Heart left ventricle (tissue), 16 donors: Measurements from ENCODE around the gene CXXC1. TPM values are rescaled to one million over a fixed set of nuclear protein-coding genes. Genes with fewer than 3 reads are reported as not detected.
A peak's percentile ranks its signal among the peaks of the same experiment; 100 is the strongest.

ENCODE experiments used
- ATAC-seq, 4 donors: fragments of 200-7000 bp; cut with Tn5 transposase; one replicate each; pipeline ENCODE4 v1.9.1; 2020 to 2022; ENCODE audit warnings: moderate library complexity in 4 of 4, mild to moderate bottlenecking in 3 of 4, moderate number of reproducible peaks in 1 of 4
- DNase-seq, 5 donors: peaks; one replicate each; pipeline ENCODE4 v3.0.0-alpha.2; 2020
- H3K27ac ChIP-seq, 12 donors: fragments of 200-600 bp; sonication (generic) in 4 of 12; one replicate each; pipeline versions ENCODE4 v1.5.0 to v1.8.0; 2016 to 2022; ENCODE audit warnings: mild to moderate bottlenecking in 2 of 12
- H3K27me3 ChIP-seq, 9 donors: fragments of 200-600 bp; sonication (generic) in 2 of 9; one replicate each; pipeline versions ENCODE4 v1.5.1 to v1.8.0; 2016 to 2022; ENCODE audit warnings: mild to moderate bottlenecking in 3 of 9
- H3K36me3 ChIP-seq, 9 donors: fragments of 200-600 bp; sonication (generic) in 2 of 9; one replicate each; pipeline versions ENCODE4 v1.5.0 to v1.8.0; 2018 to 2022; ENCODE audit warnings: mild to moderate bottlenecking in 2 of 9
- H3K4me1 ChIP-seq, 12 donors: fragments of 200-600 bp; sonication (generic) in 4 of 12; one replicate each; pipeline versions ENCODE4 v1.5.0 to v1.8.0; 2016 to 2022; ENCODE audit warnings: mild to moderate bottlenecking in 3 of 12
- H3K4me3 ChIP-seq, 12 donors: fragments of 200-600 bp; sonication (generic) in 4 of 12; one replicate each; pipeline versions ENCODE4 v1.5.0 to v1.8.0; 2017 to 2022; ENCODE audit warnings: mild to moderate bottlenecking in 9 of 12, moderate library complexity in 4 of 12
- H3K9me3 ChIP-seq, 12 donors: fragments of 200-600 bp; sonication (generic) in 4 of 12; one replicate each; pipeline versions ENCODE4 v1.5.0 to v1.8.0; 2016 to 2022; ENCODE audit warnings: mild to moderate bottlenecking in 1 of 12
- POLR2A ChIP-seq, 2 donors: fragments of 450-650 bp; IDR thresholded peaks; one replicate each; pipeline ENCODE4 v1.6.1; 2017; ENCODE audit warnings: antibody characterized with exemption in 2 of 2, mild to moderate bottlenecking in 2 of 2, moderate library complexity in 2 of 2
- WGBS, 4 donors: extraction: QIAGEN DNeasy Blood & Tissue Kit in 2 of 4; methylation state at CpG; one replicate each; pipeline versions ENCODE4 v1.1.5 to v1.1.7; 2013 to 2018; 5-methylcytosine and 5-hydroxymethylcytosine counted together
- intact Hi-C, 10 donors: fragments of 100-400 bp; cut with DNase I; formaldehyde crosslinking; loops; one replicate each; pipeline versions ENCODE4 v1.11.1 to v1.14.2; 2022
- polyA plus RNA-seq, 2 donors: library from polyadenylated mRNA; stranded (reverse); fragments of 200-250 nt; gene quantifications; one replicate each; pipeline ENCODE4 v1.2.3, GENCODE V29; 2013
- total RNA-seq, 9 donors: library from RNA; depleted of rRNA in 2 of 9; stranded (reverse); fragments of >200 nt in 2 of 9; fragmentation: NEBNext Ultra II Directional in 3 of 9; extraction: Animal tissue kit (Norgen Biotek cat#: 25700) in 3 of 9; gene quantifications; one replicate each; pipeline versions ENCODE4 v1.1.0 to v1.2.4, GENCODE V29; 2016 to 2023
- TF ChIP-seq, protein P1 (sequence below), 12 donors: fragments of 200-600 bp; sonication (generic) in 4 of 12; IDR thresholded peaks; one replicate each; pipeline versions ENCODE4 v1.5.0 to v1.8.0; 2018 to 2022; ENCODE audit warnings: antibody characterized with exemption in 12 of 12, mild to moderate bottlenecking in 5 of 12
- donor health status: ischemic (EF 13 %, LVEDD 7.1; RV severe dilation, severe dysfunction).
- donor health status: healthy with polysubstance abuse.
- donor health status: DM: no; HTN: yes; CAD: no.
- donor health status: DM: no; HTN: no; CAD: no.
- donor health status: ischemic (EF 25% LVEDD 6.9; RV normal size, moderate dysfunction).
- donor health status: ischemic (EF 25% LVEDD 5.7; RV mildly dilated, moderate dysfunction).
- donor health status: healthy.
- donor health status: DM: yes; HTN: yes; CAD: no.
- donor health status: ischemic (EF 35%, LVEDD 5.7; RV mildly dilated, moderate dysfunction).
- donor health status: nonischemic (EF 11% LVEDD 7.7; RV severe dilation, severe dysfunction).
- donor health status: DM: yes; HTN: yes; CAD: no.
- donor health status: PGD.
- donor health status: ischemic (EF 29% LVEDD 5.4; RV normal size, mild dysfunction).
- donor health status: nonischemic (EF 23%, LVEDD 6.1; RV moderate dilation, normal function).

CXXC1 gene
- total and polyA plus RNA-seq, 11 donors, result 18.3 to 39.5 (median 34.5) TPM

GRCh38 chr18:50307738-50308470, 20.4 kb upstream of the CXXC1 start:
- DNase-seq (peak; percentile 90 to 95 (median 92)), ATAC-seq (peak; percentile 97 to 99 (median 98))
- intact Hi-C loops, result no loop called here
- Histone ChIP-seq H3K9me3 (peaks cover 0 to 6% (median 0%) of the 10 kb centered on the region in 12 donors), H3K4me1 (peaks cover 0 to 18% (median 8%) of the 10 kb centered on the region in 12 donors), H3K36me3 (no peaks in the 10 kb centered on the region), H3K27me3 (peaks cover 0 to 20% (median 0%) of the 10 kb centered on the region in 9 donors), H3K27ac (peak overlapping the region in 2 of 12 donors; percentile 15 to 77), H3K4me3 (peak overlapping the region; percentile 0 to 61 (median 50))
- TF ChIP-seq, protein P1, sequence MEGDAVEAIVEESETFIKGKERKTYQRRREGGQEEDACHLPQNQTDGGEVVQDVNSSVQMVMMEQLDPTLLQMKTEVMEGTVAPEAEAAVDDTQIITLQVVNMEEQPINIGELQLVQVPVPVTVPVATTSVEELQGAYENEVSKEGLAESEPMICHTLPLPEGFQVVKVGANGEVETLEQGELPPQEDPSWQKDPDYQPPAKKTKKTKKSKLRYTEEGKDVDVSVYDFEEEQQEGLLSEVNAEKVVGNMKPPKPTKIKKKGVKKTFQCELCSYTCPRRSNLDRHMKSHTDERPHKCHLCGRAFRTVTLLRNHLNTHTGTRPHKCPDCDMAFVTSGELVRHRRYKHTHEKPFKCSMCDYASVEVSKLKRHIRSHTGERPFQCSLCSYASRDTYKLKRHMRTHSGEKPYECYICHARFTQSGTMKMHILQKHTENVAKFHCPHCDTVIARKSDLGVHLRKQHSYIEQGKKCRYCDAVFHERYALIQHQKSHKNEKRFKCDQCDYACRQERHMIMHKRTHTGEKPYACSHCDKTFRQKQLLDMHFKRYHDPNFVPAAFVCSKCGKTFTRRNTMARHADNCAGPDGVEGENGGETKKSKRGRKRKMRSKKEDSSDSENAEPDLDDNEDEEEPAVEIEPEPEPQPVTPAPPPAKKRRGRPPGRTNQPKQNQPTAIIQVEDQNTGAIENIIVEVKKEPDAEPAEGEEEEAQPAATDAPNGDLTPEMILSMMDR (IDR thresholded peaks at IDR 0.05), result no peak
- TF ChIP-seq POLR2A (IDR thresholded peaks at IDR 0.05), result no peak
- WGBS, 4 donors, result 6 to 10% (median 9%) methylated on average over 26 of the region's 26 CpGs

GRCh38 chr18:50307400-50307737, 19.9 kb upstream of the CXXC1 start:
- ATAC-seq, result no peak
- Histone ChIP-seq H3K4me1 (peaks cover 0 to 18% (median 8%) of the 10 kb centered on the region in 12 donors), H3K27ac (peak overlapping the region in 2 of 12 donors; percentile 15 to 77), H3K9me3 (peaks cover 0 to 6% (median 0%) of the 10 kb centered on the region in 12 donors), H3K36me3 (no peaks in the 10 kb centered on the region), H3K27me3 (peaks cover 0 to 24% (median 0%) of the 10 kb centered on the region in 9 donors), H3K4me3 (peak overlapping the region; percentile 0 to 61 (median 50))
- intact Hi-C loops, result no loop called here
- TF ChIP-seq, protein P1 (IDR thresholded peaks at IDR 0.05), result no peak
- no peak for TF ChIP-seq POLR2A (IDR thresholded peaks at IDR 0.05)
- 1 to 10% (median 5%) methylated on average over 8 of the region's 8 CpGs for WGBS, 4 donors
- DNase-seq, result no peak

DNA sequence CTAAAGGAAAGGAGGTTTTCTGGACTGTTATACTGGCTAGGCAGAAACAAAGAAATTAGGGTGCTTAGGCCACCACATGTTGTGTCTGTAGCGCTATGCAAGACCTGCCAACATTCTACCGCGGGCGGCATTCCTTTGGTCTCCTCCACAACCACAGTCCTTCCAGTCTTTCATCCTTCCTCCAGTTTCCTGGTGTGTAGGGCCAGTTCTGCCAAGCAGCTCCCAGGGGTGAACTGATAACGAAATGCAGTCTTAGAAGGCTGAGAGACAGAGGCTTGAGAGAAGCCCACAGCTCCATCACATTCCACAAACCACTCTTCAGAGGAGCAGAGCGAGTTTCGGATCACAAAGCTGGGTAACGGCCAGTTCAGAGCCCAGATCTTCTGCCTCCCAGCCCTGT, 19.5 kb upstream of the CXXC1 start:
- Histone ChIP-seq H3K27me3 (peaks cover 0 to 28% (median 0%) of the 10 kb centered on the region in 9 donors), H3K9me3 (peaks cover 0 to 6% (median 0%) of the 10 kb centered on the region in 12 donors), H3K27ac (no peak overlapping the region), H3K4me3 (peak overlapping the region in 8 of 12 donors; percentile 41 to 61 (median 54)), H3K36me3 (no peaks in the 10 kb centered on the region), H3K4me1 (peaks cover 0 to 18% (median 8%) of the 10 kb centered on the region in 12 donors)
- TF ChIP-seq, protein P1 (IDR thresholded peaks at IDR 0.05), result no peak
- no peak for TF ChIP-seq POLR2A (IDR thresholded peaks at IDR 0.05)
- ATAC-seq (no peak), DNase-seq (no peak)
- 39 to 46% (median 41%) methylated on average over 5 to 8 of the region's 8 CpGs for WGBS, 4 donors
- intact Hi-C loops, result no loop called here

DNA sequence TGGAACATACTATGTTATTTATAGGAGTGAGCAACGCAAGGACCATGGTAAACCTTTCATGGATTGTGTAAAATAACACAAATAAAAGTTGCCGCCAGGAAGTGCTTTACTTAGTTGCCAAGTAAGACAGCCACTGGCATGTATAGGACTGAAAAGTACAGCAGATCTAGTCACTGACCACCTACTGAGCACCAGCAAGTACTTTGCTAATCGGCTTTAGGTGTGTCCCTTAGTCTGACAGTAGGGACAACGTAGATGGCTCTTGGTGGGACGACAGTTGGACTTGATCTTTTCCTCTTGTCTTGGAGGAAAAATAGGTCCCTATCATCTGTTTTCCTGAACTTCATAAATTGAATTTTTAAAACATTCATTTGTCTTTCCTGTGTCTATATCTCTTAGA, 13.6 kb upstream of the CXXC1 start:
- DNase-seq (no peak), ATAC-seq (no peak)
- no peaks in the 10 kb centered on the region for H3K36me3 ChIP-seq
- WGBS, 4 donors, result 50 to 72% (median 64%) methylated on average over 5 of the region's 5 CpGs
- peaks cover 0 to 14% (median 5%) of the 10 kb centered on the region in 12 donors for H3K4me1 ChIP-seq
- H3K27me3 ChIP-seq, result peaks cover 3 to 61% (median 10%) of the 10 kb centered on the region in 9 donors
- H3K27ac ChIP-seq, result no peak overlapping the region
- H3K9me3 ChIP-seq, result peaks cover 0 to 6% (median 0%) of the 10 kb centered on the region in 12 donors
- no peak overlapping the region for H3K4me3 ChIP-seq
- intact Hi-C loops, result loop anchor here in 1 of 10 donors (5.0 kb wide), 1 partner anchor 61 kb away; no protein-coding TSS in a partner anchor
- TF ChIP-seq, protein P1 (IDR thresholded peaks at IDR 0.05), result no peak
- no peak for TF ChIP-seq POLR2A (IDR thresholded peaks at IDR 0.05)
